CD4-positive, alpha-beta T cell (primary cell): Measurements from ENCODE around the gene OBP2A. TPM values are rescaled to one million over a fixed set of nuclear protein-coding genes. Genes with fewer than 3 reads are reported as not detected.

Source experiments
- ATAC-seq: fragments of 200-7000 bp; cut with Tn5 transposase; one replicate; pipeline ENCODE4 v1.10.0; 2022; ENCODE audit warnings: mild to moderate bottlenecking; ENCODE audit not compliant: poor library complexity
- CTCF ChIA-PET: fragments of 350-600 bp; sonication (Branson Sonifier 250); formaldehyde crosslinking; loops from one replicate; lab custom pipeline; 2021; ENCODE audit warnings: antibody characterized with exemption, inconsistent platforms; lab: Charles Lee
- POLR2A ChIA-PET: fragments of 350-600 bp; sonication (Branson Sonifier 250); formaldehyde crosslinking; loops from one replicate; lab custom pipeline; 2021; ENCODE audit warnings: antibody characterized with exemption, inconsistent platforms; lab: Charles Lee
- DNase-seq, 14 experiments: peaks; one replicate each; pipeline ENCODE4 v3.0.0-alpha.2; 2013 to 2020; ENCODE audit warnings: mixed read lengths in 2 of 14
- H3K27ac ChIP-seq, 2 donors: one replicate each; pipeline versions ENCODE4 v1.5.1 to v1.7.0; 2013; ENCODE audit warnings: low read length in 2 of 2, low read depth in 1 of 2, mild to moderate bottlenecking in 1 of 2
- H3K27me3 ChIP-seq, 2 experiments: 1 replicate in 1 of 2; 2 replicates in 1 of 2; pipeline versions ENCODE4 v1.6.1 to v1.7.0; 2013; ENCODE audit warnings: low read length in 2 of 2, control low read depth in 1 of 2, mild to moderate bottlenecking in 1 of 2, moderate library complexity in 1 of 2; ENCODE audit not compliant: insufficient read depth in 2 of 2, control insufficient read depth in 1 of 2
- H3K36me3 ChIP-seq: one replicate; pipeline ENCODE4 v1.6.1; 2013; ENCODE audit warnings: low read length, control low read depth; ENCODE audit not compliant: insufficient read depth
- H3K4me1 ChIP-seq: one replicate; pipeline ENCODE4 v1.6.1; 2013; ENCODE audit warnings: low read length, control low read depth; ENCODE audit not compliant: insufficient read depth
- H3K4me3 ChIP-seq: one replicate; pipeline ENCODE4 v1.5.1; 2013; ENCODE audit warnings: mild to moderate bottlenecking, low read length, moderate library complexity
- H3K9me3 ChIP-seq, 2 experiments: 1 replicate in 1 of 2; 2 replicates in 1 of 2; pipeline versions ENCODE4 v1.6.1 to v1.7.0; 2013; ENCODE audit warnings: low read length in 2 of 2, mild to moderate bottlenecking in 2 of 2, control low read depth in 1 of 2, moderate library complexity in 1 of 2; ENCODE audit not compliant: control insufficient read depth in 1 of 2, insufficient read depth in 1 of 2
- H3K27ac Mint-ChIP-seq: one replicate; pipeline ENCODE4 v1.8.0; 2020; ENCODE audit warnings: mixed read lengths
- H3K27me3 Mint-ChIP-seq: one replicate; pipeline ENCODE4 v1.8.0; 2021; ENCODE audit warnings: mixed read lengths
- H3K36me3 Mint-ChIP-seq: one replicate; pipeline ENCODE4 v1.8.0; 2021; ENCODE audit warnings: low read depth, mixed read lengths
- H3K4me1 Mint-ChIP-seq: one replicate; pipeline ENCODE4 v1.8.0; 2021; ENCODE audit warnings: low read depth, mixed read lengths
- H3K4me3 Mint-ChIP-seq: one replicate; pipeline ENCODE4 v1.8.0; 2020; ENCODE audit warnings: mild to moderate bottlenecking, mixed read lengths
- H3K9me3 Mint-ChIP-seq: one replicate; pipeline ENCODE4 v1.8.0; 2020; ENCODE audit warnings: mixed read lengths
- intact Hi-C, 2 experiments: fragments of 100-400 bp; cut with DNase I in 1 of 2; cut with micrococcal nuclease in 1 of 2; formaldehyde crosslinking; loops; one replicate each; pipeline versions ENCODE4 v1.15.1 to v1.9.0; 2023 to 2025; cut with DNase I, micrococcal nuclease
- total RNA-seq, 174 experiments: library from RNA in 2 of 174; stranded (reverse) in 2 of 174; gene quantifications; one replicate each; pipeline ENCODE4 v1.2.3 and lab custom pipeline; 2021 to 2026
- TF ChIP-seq, protein P1 (sequence below): fragments of 200-600 bp; IDR thresholded peaks from one replicate; pipeline ENCODE4 v1.8.0; 2022; ENCODE audit warnings: antibody characterized with exemption, mild to moderate bottlenecking

Gene OBP2A
- total RNA-seq, 2 experiments from 2014 or later: not detected

DNA sequence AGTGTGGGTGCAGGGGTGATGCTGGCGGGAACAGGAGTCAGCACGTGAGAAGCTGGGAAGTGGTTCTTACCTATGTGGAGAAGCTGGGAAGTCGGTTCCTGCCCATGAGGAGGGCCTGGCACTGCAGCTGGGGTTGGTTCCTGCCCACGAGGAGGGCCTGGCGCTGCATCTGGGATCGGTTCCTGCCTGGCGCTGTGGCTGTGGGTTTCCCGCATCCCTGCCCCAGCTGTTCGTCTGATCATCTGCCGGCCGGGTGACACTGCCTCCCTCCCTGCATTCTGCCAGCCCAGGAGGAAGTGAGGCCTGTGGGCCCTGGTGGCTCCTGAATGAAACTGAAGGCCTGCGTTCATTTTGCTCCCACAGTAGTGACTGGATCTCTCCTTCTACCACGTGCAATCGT lies 5.1 kb downstream of the OBP2A start:
- no peaks in the 10 kb centered on the region for H3K9me3 Mint-ChIP-seq
- peaks cover 5% of the 10 kb centered on the region for H3K27me3 Mint-ChIP-seq
- no peak for ATAC-seq
- H3K4me3 Mint-ChIP-seq: no peak overlapping the region
- no peak overlapping the region for H3K27ac Mint-ChIP-seq
- ChIA-PET POLR2A (no interaction called here), CTCF (no interaction called here)
- Histone ChIP-seq H3K4me1 (no peaks in the 10 kb centered on the region), H3K27me3 (no peaks in the 10 kb centered on the region), H3K9me3 (peaks cover 0 to 10% of the 10 kb centered on the region in 2 experiments), H3K4me3 (no peak overlapping the region), H3K36me3 (no peaks in the 10 kb centered on the region), H3K27ac (no peak overlapping the region)
- intact Hi-C loops: no loop called here
- TF ChIP-seq, protein P1, sequence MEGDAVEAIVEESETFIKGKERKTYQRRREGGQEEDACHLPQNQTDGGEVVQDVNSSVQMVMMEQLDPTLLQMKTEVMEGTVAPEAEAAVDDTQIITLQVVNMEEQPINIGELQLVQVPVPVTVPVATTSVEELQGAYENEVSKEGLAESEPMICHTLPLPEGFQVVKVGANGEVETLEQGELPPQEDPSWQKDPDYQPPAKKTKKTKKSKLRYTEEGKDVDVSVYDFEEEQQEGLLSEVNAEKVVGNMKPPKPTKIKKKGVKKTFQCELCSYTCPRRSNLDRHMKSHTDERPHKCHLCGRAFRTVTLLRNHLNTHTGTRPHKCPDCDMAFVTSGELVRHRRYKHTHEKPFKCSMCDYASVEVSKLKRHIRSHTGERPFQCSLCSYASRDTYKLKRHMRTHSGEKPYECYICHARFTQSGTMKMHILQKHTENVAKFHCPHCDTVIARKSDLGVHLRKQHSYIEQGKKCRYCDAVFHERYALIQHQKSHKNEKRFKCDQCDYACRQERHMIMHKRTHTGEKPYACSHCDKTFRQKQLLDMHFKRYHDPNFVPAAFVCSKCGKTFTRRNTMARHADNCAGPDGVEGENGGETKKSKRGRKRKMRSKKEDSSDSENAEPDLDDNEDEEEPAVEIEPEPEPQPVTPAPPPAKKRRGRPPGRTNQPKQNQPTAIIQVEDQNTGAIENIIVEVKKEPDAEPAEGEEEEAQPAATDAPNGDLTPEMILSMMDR: no peak
- peak in 1 of 14 experiments; percentile 6 for DNase-seq
- no peaks in the 10 kb centered on the region for H3K36me3 Mint-ChIP-seq
- H3K4me1 Mint-ChIP-seq: no peaks in the 10 kb centered on the region

GRCh38 chr9:135551456-135551855 lies 5.5 kb downstream of the OBP2A start:
- Mint-ChIP-seq H3K9me3 (no peaks in the 10 kb centered on the region), H3K4me1 (no peaks in the 10 kb centered on the region), H3K4me3 (no peak overlapping the region), H3K27ac (no peak overlapping the region), H3K27me3 (peaks cover 5% of the 10 kb centered on the region), H3K36me3 (no peaks in the 10 kb centered on the region)
- intact Hi-C loops: no loop called here
- no peaks in the 10 kb centered on the region for H3K4me1 ChIP-seq
- ChIA-PET POLR2A (no interaction called here), CTCF (no interaction called here)
- H3K4me3 ChIP-seq: no peak overlapping the region
- H3K27ac ChIP-seq: no peak overlapping the region
- peaks cover 0 to 10% of the 10 kb centered on the region in 2 experiments for H3K9me3 ChIP-seq
- TF ChIP-seq, protein P1: no peak
- ATAC-seq: no peak
- DNase-seq: no peak
- no peaks in the 10 kb centered on the region for H3K36me3 ChIP-seq
- no peaks in the 10 kb centered on the region for H3K27me3 ChIP-seq

- Histone ChIP-seq H3K27me3 (no peaks in the 10 kb centered on the region), H3K4me3 (no peak overlapping the region), H3K27ac (no peak overlapping the region), H3K36me3 (no peaks in the 10 kb centered on the region), H3K9me3 (peaks cover 0 to 10% of the 10 kb centered on the region in 2 experiments), H3K4me1 (no peaks in the 10 kb centered on the region)
- no peak overlapping the region for H3K27ac Mint-ChIP-seq
- intact Hi-C loops: no loop called here
- no peaks in the 10 kb centered on the region for H3K36me3 Mint-ChIP-seq
- ChIA-PET CTCF (no interaction called here), POLR2A (no interaction called here)
- no peak for ATAC-seq
- no peak for DNase-seq
- H3K4me3 Mint-ChIP-seq: no peak overlapping the region
- H3K27me3 Mint-ChIP-seq: peaks cover 5% of the 10 kb centered on the region
- no peaks in the 10 kb centered on the region for H3K4me1 Mint-ChIP-seq
- TF ChIP-seq, protein P1: no peak
- no peaks in the 10 kb centered on the region for H3K9me3 Mint-ChIP-seq
These were observed 6.2 kb downstream of the OBP2A start for GRCh38 chr9:135552021-135552697.
